GM06990 (cell line): ENCODE data around the gene NIPA2.

ENCODE experiments used
- DNase-seq: peaks from one replicate; pipeline ENCODE4 v3.0.0-alpha.2; 2011; ENCODE audit not compliant: insufficient read length; ENCODE audit errors: extremely low read depth
- H3K27me3 ChIP-seq: replicated peaks from 2 replicates; pipeline ENCODE4 v1.6.0; 2011; ENCODE audit warnings: low read length; ENCODE audit not compliant: control insufficient read depth, insufficient read depth
- H3K36me3 ChIP-seq: 2 replicates; pipeline ENCODE4 v1.5.1; 2011; ENCODE audit warnings: low read length; ENCODE audit not compliant: control insufficient read depth, insufficient read depth
- H3K4me3 ChIP-seq: replicated peaks from 2 replicates; pipeline ENCODE4 v1.5.1; 2011; ENCODE audit warnings: low read depth, mild to moderate bottlenecking, control low read depth, low read length
- TF ChIP-seq, protein P1 (sequence below): IDR thresholded peaks from 2 replicates; pipeline ENCODE4 v1.5.1; 2011; ENCODE audit warnings: low read length, control low read depth, mild to moderate bottlenecking, inconsistent platforms; ENCODE audit not compliant: insufficient read depth, poor library complexity, severe bottlenecking

The NIPA2 gene

DNA sequence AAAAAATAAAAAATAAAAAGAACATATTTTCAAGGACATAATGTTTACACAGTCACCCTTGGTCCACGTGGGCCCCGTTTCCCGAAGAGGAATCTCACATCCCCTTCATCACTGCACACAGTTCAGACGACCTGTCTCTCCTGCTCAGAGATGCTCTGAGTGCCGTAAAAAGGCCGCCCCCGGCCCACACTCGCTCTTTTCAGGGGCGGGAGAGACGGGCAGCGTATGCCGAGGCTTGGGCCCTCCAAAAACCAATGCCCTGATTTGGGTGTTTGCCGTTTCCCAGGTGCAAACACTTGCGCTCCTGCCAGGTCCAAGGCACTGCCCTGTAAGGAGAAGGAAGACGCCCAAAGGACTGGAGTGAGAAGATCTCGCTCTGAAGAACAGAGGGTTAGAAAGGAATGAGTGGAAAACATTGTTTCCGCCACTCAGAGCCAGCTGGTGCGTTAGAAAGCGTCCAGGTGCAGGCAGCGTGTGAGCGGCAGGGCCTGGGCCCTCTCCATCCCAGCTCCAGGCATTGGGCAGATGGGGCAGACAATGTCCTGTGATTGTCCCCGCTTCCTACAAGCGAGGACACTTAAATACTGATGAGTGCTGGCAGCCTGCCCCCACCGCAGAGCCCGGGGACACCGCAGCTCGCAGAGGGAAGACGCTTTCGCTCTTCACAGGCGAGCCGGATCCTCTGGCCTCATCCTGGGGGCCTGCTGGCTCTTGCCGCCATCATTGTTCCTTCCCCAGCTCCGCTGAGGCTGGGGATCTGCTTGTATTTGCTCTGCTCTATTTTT lies 53.2 kb downstream of the NIPA2 start:
- no peak for DNase-seq
- TF ChIP-seq, protein P1, sequence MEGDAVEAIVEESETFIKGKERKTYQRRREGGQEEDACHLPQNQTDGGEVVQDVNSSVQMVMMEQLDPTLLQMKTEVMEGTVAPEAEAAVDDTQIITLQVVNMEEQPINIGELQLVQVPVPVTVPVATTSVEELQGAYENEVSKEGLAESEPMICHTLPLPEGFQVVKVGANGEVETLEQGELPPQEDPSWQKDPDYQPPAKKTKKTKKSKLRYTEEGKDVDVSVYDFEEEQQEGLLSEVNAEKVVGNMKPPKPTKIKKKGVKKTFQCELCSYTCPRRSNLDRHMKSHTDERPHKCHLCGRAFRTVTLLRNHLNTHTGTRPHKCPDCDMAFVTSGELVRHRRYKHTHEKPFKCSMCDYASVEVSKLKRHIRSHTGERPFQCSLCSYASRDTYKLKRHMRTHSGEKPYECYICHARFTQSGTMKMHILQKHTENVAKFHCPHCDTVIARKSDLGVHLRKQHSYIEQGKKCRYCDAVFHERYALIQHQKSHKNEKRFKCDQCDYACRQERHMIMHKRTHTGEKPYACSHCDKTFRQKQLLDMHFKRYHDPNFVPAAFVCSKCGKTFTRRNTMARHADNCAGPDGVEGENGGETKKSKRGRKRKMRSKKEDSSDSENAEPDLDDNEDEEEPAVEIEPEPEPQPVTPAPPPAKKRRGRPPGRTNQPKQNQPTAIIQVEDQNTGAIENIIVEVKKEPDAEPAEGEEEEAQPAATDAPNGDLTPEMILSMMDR: no peak
- Histone ChIP-seq H3K27me3 (no peaks in the 10 kb centered on the region), H3K4me3 (no peak overlapping the region), H3K36me3 (peaks cover 4% of the 10 kb centered on the region)

DNA sequence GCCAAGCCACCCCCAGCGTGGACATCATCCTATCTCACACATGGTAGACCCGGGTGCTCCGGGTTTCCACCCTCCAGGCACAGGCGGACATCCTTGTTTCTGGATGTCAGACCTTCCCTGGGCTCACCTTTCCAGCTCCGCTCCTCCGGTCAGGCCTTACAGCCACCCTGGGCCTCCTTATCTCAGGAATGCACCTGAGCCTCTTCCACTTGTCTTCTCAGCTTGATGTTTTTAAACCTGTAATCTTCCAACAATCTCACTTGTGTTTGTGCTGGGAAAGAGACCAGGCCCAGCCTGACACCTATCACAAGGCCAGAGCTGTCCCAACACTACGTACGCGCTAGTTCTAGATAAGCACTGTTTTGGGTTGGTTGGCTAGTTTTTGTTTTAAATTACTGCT lies 53.9 kb downstream of the NIPA2 start:
- peaks cover 4% of the 10 kb centered on the region for H3K36me3 ChIP-seq
- H3K4me3 ChIP-seq: no peak overlapping the region
- TF ChIP-seq, protein P1: no peak
- H3K27me3 ChIP-seq: no peaks in the 10 kb centered on the region
- no peak for DNase-seq

DNA sequence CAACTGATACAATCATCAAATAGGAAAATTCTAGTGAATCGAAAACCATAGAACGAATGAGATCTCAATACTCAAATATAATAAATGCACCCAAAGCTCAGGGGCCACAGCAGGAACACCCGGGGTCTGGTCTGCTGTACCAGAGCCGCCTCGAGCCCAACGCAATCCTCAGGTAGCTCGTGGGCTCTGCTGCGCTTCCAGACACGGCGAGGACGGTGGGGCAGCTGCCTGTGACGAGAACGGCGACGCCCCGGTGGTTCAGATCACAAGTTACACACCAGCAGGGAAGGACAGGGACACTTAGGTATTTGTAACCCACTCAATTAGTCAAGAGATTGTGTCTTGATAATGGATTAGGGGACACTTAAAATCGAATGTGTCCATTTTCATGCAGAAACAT lies 54.6 kb downstream of the NIPA2 start:
- H3K36me3 ChIP-seq: peaks cover 6% of the 10 kb centered on the region; the same call in 1 of the 2 replicates
- TF ChIP-seq, protein P1: no peak

DNA sequence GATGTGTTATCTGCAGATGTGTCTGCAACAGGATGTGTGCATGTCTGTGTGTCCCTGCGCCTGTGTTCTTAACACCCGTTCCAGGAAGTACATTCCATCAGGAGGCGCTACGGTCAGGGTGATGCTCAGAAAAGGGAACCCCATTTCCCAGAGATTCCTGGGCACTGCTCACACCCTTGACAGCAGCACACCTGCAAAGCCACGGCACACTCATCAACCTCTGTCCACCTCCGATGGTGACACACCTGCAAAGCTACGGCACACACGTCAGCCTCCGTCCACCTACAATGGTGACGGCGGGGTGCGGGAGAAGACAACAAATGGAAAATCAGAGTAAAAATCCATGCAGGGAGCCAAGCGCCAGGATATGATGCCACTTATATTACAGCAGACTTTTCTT lies 55.4 kb downstream of the NIPA2 start:
- peaks cover 6% of the 10 kb centered on the region; the same call in 1 of the 2 replicates for H3K36me3 ChIP-seq
- TF ChIP-seq, protein P1: no peak

More for the DNA sequence above, 54.6 kb downstream of the NIPA2 start:
- no peaks in the 10 kb centered on the region for H3K27me3 ChIP-seq
- H3K4me3 ChIP-seq: no peak overlapping the region
- no peak for DNase-seq

DNA sequence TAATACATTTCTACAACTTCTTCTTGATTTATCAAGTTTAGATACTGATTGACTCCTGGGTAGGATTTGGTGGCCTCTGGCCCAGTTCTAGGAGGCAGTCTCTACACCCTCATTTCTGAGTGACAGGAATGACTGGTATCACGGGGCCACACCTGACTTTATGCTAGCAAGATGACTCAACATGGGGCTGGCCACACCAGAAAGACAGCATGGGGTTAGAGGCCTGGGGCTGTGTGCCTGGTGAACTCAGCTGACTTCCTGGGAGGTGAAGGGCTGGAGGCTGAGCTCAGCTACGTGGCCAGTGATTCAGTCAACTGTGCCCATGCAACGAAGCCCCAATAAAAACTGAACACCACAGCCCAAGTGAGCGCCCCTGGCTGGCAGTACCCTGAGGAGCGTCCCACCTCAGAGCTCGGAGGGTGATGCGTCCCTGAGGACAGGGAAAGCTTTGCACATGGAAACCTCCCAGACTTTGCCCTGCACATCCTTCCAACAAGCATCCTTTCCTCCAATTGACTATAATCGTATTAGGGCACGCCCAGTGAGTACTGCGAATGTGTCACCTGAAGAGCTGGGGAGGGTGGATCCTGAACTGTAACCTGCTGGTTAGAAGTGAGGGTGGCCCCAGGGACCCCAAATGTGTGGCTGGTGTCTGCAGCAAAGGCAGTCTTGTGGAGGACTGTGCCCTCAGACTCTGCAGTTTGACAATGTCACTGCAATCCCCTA lies 57.2 kb downstream of the NIPA2 start:
- TF ChIP-seq, protein P1: no peak
- no peaks in the 10 kb centered on the region for H3K27me3 ChIP-seq
- no peak for DNase-seq
- no peak overlapping the region for H3K4me3 ChIP-seq
- H3K36me3 ChIP-seq: peaks cover 10% of the 10 kb centered on the region

More for the DNA sequence above, 55.4 kb downstream of the NIPA2 start:
- Histone ChIP-seq H3K4me3 (no peak overlapping the region), H3K27me3 (no peaks in the 10 kb centered on the region)
- DNase-seq: no peak
